Mucosa of rectum (tissue), 2 donors: ENCODE measurements around the gene PLXNC1.

Source experiments
- H3K27ac ChIP-seq, 2 donors: one replicate each; pipeline ENCODE4 v1.7.0; 2013; ENCODE audit warnings: inconsistent platforms in 2 of 2, low read depth in 2 of 2, low read length in 2 of 2
- H3K27me3 ChIP-seq, 2 donors: one replicate each; pipeline ENCODE4 v1.7.0; 2013; ENCODE audit warnings: low read length in 2 of 2; ENCODE audit not compliant: control insufficient read depth in 2 of 2, insufficient read depth in 2 of 2
- H3K36me3 ChIP-seq, 2 donors: one replicate each; pipeline ENCODE4 v1.7.0; 2013; ENCODE audit warnings: low read length in 2 of 2; ENCODE audit not compliant: control insufficient read depth in 2 of 2, insufficient read depth in 2 of 2
- H3K4me1 ChIP-seq, 2 donors: one replicate each; pipeline ENCODE4 v1.7.0; 2013; ENCODE audit warnings: low read length in 2 of 2, mild to moderate bottlenecking in 1 of 2; ENCODE audit not compliant: control insufficient read depth in 2 of 2, insufficient read depth in 2 of 2
- H3K4me3 ChIP-seq, 2 donors: one replicate each; pipeline ENCODE4 v1.7.0; 2013; ENCODE audit warnings: low read length in 2 of 2
- H3K9ac ChIP-seq, 2 donors: one replicate each; pipeline ENCODE4 v1.7.0; 2013; ENCODE audit warnings: low read length in 2 of 2, low read depth in 1 of 2, mild to moderate bottlenecking in 1 of 2
- H3K9me3 ChIP-seq, 2 donors: one replicate each; pipeline ENCODE4 v1.7.0; 2013; ENCODE audit warnings: low read length in 2 of 2; ENCODE audit not compliant: control insufficient read depth in 2 of 2
- donor health status: healthy.
- donor health status: Normal muscosa, but diverticular disease.

The PLXNC1 gene

DNA sequence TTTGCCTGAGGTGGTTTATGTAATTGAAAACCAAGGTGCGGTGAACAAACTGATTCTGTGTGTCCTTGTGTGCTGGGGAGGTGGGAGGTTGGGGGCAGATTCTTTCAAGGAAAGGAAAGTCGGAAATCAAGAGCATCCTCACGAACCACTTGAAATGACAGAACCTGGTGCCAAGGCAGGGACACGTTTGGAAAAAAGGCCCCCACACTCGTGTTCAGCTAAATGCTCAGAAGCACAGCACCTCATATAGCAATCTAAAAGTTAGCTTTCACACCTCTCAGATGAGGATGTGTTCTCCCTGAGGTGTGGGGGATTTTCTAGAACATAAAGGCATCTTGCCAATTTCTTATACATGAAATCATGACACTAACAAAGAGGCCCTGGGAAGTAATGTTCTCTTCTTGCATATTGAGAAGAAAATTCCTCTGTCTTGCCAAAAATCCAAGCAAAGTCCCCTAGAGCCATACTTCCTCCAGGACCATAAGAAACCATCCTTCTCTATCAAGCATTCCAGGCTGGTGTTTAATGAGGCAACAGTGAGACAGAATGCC, 119.6 kb downstream of the PLXNC1 start:
- peak overlapping the region in 1 of 2 donors; percentile 3 for H3K27ac ChIP-seq
- no peaks in the 10 kb centered on the region for H3K4me1 ChIP-seq

DNA sequence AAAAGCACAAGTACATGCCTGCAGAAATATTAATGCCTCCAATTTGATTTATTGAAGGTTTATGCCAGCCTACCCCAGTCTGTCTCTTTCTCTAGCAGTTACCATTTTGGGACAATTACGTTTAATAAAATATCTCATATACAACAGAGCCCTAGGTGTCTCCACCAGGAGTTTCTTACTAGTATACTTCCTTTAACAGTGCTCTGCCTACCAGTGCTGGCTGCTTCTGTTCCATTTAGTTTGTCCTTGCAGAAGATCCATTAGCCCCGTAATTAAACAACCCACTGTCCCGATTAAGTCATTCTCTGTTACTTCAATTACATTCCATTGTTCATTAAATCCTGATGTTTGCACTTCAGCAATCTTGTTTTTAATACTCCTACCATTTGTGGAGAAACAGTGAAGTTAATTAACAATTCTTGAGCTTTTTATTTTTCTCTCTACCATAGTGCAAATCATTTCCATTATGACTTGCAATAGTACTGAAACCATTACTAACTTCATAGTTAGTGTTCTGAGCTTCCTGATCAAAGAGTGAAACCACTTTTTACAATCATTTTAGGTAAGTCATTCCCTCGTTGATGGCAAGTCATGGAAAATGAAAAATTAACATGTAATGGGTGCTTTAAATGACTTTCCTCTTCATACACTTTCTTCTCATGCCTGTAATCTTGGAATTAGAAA, 121.1 kb downstream of the PLXNC1 start:
- Histone ChIP-seq H3K27ac (no peak overlapping the region), H3K27me3 (no peaks in the 10 kb centered on the region), H3K9ac (no peak overlapping the region), H3K4me3 (no peak overlapping the region), H3K4me1 (no peaks in the 10 kb centered on the region), H3K9me3 (no peaks in the 10 kb centered on the region), H3K36me3 (no peaks in the 10 kb centered on the region)

More for the DNA sequence above, 119.6 kb downstream of the PLXNC1 start:
- no peaks in the 10 kb centered on the region for H3K36me3 ChIP-seq
- no peak overlapping the region for H3K9ac ChIP-seq
- no peaks in the 10 kb centered on the region for H3K27me3 ChIP-seq
- no peak overlapping the region for H3K4me3 ChIP-seq
- no peaks in the 10 kb centered on the region for H3K9me3 ChIP-seq

DNA sequence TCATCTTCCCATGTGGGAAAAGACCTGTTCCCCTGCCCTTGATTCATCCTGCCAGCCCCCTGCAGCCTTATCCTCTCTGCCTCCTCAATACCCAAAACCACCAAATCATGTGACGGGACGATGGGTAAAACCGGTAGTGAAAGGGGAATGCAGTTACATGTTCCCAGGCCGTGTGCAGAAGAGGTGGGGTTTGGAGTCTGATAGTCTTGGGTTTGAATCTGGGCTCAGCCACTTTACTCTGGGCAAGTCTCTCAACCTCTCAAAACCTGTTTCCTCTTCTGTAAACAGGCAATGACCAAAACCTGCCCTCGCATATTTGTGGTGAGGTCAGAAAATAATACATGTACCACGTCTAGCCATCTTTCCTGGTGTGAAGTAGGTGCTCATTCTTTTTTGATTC, 123.0 kb downstream of the PLXNC1 start:
- no peaks in the 10 kb centered on the region for H3K4me1 ChIP-seq
- no peaks in the 10 kb centered on the region for H3K36me3 ChIP-seq
- no peak overlapping the region for H3K4me3 ChIP-seq
- H3K9ac ChIP-seq, result no peak overlapping the region
- H3K9me3 ChIP-seq, result no peaks in the 10 kb centered on the region
- no peak overlapping the region for H3K27ac ChIP-seq
- H3K27me3 ChIP-seq, result no peaks in the 10 kb centered on the region

DNA sequence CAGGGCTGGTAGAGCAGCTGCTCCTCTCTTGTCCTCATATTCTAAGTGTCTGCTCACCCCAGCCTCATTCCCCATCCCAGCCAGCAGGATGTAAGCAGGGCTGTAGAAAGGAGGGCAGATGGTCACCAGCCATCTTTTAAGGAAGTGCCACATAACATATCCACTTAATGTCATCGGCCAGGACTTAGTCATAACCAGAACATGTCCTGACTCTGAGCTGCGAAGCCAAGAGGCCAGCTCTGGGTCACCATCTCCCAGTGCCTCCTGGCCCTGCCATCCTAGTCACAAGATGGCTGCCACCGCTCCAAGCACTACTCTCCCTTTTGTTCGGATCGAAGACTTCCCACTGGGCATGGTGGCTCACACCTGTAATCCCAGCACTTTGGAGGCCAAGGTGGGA, 123.9 kb downstream of the PLXNC1 start:
- Histone ChIP-seq H3K27me3 (no peaks in the 10 kb centered on the region), H3K36me3 (no peaks in the 10 kb centered on the region), H3K4me3 (no peak overlapping the region), H3K9ac (no peak overlapping the region), H3K4me1 (no peaks in the 10 kb centered on the region), H3K9me3 (no peaks in the 10 kb centered on the region), H3K27ac (no peak overlapping the region)

DNA sequence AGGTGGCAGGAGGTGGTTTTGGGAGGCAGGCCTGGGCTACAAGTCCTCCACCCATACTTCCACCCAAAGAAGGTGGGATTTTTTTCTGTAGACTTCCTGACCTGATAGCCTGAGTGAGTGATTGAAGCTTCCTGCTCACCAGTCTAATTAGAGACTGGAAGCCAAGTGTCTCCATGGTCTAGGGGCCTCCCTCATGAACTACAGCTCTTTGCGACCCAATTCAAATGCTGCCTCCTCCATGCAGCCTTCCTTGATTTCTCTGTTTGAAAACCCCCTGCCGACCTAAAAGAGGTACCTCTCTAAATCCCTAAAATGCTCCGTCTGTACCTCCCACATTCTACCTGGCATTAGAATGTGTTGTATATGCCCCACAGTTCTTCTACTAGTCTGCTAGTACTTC, 124.9 kb downstream of the PLXNC1 start:
- H3K4me3 ChIP-seq, result no peak overlapping the region
- no peaks in the 10 kb centered on the region for H3K4me1 ChIP-seq
- no peak overlapping the region for H3K9ac ChIP-seq
- no peaks in the 10 kb centered on the region for H3K9me3 ChIP-seq
- no peak overlapping the region for H3K27ac ChIP-seq
- no peaks in the 10 kb centered on the region for H3K27me3 ChIP-seq
- H3K36me3 ChIP-seq, result no peaks in the 10 kb centered on the region

DNA sequence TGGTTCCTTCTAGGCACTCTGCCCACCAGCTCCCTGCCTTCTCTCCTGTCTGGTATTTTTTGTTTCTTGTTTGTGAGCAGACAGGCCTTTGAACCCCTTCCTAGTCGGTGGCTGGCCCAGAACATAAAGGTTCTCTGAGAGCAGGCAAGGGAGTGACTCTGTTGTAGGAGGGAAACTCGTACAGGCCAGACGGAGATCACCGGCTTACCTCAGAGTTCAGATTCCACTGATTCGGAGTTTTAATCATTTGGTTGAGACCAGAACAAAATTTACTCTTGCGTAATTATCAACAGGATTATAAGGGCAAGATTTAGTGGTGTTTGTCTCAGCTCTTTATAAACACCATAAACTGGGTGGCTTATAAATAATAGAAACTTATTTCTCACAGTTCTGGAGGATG, 128.3 kb downstream of the PLXNC1 start:
- H3K4me1 ChIP-seq, result no peaks in the 10 kb centered on the region
- H3K27me3 ChIP-seq, result no peaks in the 10 kb centered on the region

DNA sequence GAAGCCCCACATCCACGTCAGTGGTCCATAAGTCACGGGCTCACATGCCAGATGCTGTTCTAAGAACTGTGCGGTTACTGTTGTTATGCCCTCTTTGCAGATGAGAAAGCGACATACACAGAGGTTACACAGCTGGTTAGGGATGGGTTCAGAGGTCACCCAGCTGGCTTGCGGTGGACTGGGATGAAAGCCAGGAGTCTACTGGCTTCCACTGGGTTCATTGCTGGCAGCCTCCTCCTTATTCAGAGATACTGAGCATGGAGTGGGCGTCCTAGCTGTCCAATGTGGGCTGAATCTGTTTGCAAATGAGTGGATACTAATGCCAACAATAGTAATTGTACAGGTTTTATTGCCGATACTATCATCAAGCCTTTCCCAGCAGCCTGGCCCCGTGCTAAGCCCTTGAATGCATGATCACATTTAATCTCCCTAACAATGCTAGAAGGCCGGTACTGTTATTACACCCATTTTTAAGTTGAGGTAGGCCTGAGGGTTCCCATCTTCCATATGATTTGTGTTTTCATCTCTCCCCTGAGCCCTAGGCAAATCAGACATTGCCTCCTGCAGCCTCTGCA, 129.1 kb downstream of the PLXNC1 start:
- H3K4me3 ChIP-seq, result no peak overlapping the region
- no peak overlapping the region for H3K27ac ChIP-seq
- no peaks in the 10 kb centered on the region for H3K9me3 ChIP-seq
- H3K36me3 ChIP-seq, result peaks cover 0 to 3% of the 10 kb centered on the region in 2 donors
- H3K27me3 ChIP-seq, result no peaks in the 10 kb centered on the region
- H3K9ac ChIP-seq, result no peak overlapping the region
- peaks cover 0 to 2% of the 10 kb centered on the region in 2 donors for H3K4me1 ChIP-seq

More for the DNA sequence above, 128.3 kb downstream of the PLXNC1 start:
- no peak overlapping the region for H3K27ac ChIP-seq
- no peaks in the 10 kb centered on the region for H3K9me3 ChIP-seq
- no peak overlapping the region for H3K9ac ChIP-seq
- H3K4me3 ChIP-seq, result no peak overlapping the region
- H3K36me3 ChIP-seq, result peaks cover 0 to 3% of the 10 kb centered on the region in 2 donors

DNA sequence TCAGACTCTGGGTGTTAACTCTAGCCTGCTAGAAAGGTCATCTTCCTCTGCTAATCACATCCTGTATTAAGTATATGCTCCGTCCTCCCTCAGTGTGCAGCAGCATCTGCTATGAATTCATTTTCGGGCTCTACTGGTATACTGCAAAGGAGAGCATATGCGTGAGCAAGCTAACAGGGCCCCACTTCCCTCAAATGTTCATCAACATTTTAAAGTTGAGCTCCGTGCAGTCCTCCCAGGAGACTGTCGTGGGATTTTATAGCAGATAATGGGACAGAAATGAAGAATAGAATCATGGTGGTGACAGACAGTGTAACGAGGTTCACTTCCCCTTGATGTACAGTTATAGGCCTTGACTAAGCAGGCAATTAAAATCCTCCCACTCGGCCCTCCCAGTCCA, 131.7 kb downstream of the PLXNC1 start:
- Histone ChIP-seq H3K4me1 (peaks cover 3% of the 10 kb centered on the region in 2 donors), H3K4me3 (no peak overlapping the region), H3K36me3 (peaks cover 0 to 3% of the 10 kb centered on the region in 2 donors), H3K9me3 (no peaks in the 10 kb centered on the region), H3K9ac (no peak overlapping the region), H3K27me3 (no peaks in the 10 kb centered on the region), H3K27ac (no peak overlapping the region)

DNA sequence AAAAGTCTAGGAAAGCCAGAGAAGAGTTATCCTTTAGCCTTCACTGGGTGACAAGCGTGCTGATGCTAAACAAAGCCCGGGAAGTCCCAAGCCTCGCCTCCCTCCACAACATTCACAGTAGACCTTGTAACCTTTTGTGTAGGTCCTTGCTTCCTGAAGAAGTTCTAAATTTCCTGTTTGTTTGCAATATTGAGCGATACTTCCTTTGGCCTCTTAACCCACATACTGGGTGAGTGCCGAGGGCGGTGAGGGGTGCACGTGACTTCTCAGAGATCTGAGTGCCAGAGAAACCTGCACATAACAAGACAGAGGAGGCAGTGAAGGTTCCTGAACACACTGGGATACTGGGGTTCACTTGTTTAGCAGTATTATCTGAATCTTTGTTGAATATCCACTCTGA, 134.3 kb downstream of the PLXNC1 start:
- Histone ChIP-seq H3K27me3 (no peaks in the 10 kb centered on the region), H3K9ac (no peak overlapping the region), H3K9me3 (no peaks in the 10 kb centered on the region), H3K36me3 (peaks cover 0 to 3% of the 10 kb centered on the region in 2 donors), H3K4me3 (peak overlapping the region in 1 of 2 donors; percentile 23), H3K4me1 (peaks cover 11 to 15% of the 10 kb centered on the region in 2 donors), H3K27ac (no peak overlapping the region)

DNA sequence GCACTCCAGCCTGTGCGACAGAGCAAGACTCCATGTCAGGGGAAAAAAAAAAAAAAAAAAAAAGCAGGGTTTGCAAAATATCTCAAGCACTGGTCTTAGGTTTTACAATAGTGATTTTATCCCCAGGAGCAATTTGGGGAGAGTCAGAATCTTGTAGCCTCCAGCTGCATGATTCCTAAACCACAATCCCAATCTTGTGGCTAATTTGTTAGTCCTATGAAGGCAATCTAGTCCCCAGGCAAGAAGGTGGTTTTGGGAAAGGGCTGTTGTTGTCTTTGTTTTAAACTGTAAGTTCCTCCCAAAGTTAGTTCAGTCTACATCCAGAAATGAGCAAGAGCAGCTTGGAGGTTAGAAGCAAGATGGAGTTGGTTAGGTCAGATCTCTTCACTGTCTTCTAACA, 135.7 kb downstream of the PLXNC1 start:
- H3K9ac ChIP-seq, result no peak overlapping the region
- H3K27me3 ChIP-seq, result no peaks in the 10 kb centered on the region
- peaks cover 11 to 17% of the 10 kb centered on the region in 2 donors for H3K4me1 ChIP-seq
- peaks cover 0 to 3% of the 10 kb centered on the region in 2 donors for H3K36me3 ChIP-seq
- no peak overlapping the region for H3K4me3 ChIP-seq
- H3K27ac ChIP-seq, result no peak overlapping the region
- no peaks in the 10 kb centered on the region for H3K9me3 ChIP-seq
